GM21423 (cell line): ENCODE data around the gene MAD1L1.
"Not testable (repeated sequence)": the region's sequence is repeated elsewhere in the genome, so short reads cannot be mapped to it uniquely, and the experiment has no call there.

Experiments
- ATAC-seq: cut with Tn5 transposase; IDR thresholded peaks from one replicate; pipeline ENCODE4 v1.9.1; 2021; ENCODE audit warnings: mild to moderate bottlenecking, moderate library complexity; ENCODE audit not compliant: unreplicated experiment

The MAD1L1 gene

DNA sequence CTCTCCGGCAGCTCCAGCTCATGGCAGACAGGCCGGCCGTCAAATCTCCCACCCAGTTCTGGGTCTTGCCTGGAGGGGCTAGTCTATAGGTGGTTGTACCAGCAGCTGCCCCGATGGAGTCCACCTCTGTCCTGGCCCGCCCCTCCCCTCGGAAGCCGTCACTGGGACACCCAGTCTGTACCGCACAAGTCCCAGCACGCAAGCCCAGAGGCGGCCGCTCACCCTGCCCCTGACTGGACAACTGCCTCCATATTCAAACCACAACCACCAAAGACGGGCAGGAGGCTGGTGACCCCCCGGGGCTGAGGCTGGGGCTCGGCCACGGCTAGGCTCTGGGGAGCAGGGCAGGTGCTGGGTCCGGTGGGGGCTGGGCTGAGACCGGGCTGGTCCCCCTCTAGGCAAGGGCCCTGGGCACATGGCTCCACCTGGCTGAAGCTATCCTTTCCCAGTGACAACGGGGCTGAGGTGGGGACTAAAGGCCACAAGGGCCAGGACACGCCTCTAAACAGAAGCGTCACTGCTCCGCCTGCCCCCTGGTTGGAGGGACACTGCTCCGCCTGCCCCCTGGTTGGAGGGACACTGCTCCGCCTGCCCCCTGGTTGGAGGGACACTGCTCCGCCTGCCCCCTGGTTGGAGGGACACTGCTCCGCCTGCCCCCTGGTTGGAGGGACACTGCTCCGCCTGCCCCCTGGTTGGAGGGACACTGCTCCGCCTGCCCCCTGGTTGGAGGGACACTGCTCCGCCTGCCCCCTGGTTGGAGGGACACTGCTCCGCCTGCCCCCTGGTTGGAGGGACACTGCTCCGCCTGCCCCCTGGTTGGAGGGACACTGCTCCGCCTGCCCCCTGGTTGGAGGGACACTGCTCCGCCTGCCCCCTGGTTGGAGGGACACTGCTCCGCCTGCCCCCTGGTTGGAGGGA, 371.6 kb downstream of the MAD1L1 start:
- not testable (repeated sequence) for ATAC-seq

DNA sequence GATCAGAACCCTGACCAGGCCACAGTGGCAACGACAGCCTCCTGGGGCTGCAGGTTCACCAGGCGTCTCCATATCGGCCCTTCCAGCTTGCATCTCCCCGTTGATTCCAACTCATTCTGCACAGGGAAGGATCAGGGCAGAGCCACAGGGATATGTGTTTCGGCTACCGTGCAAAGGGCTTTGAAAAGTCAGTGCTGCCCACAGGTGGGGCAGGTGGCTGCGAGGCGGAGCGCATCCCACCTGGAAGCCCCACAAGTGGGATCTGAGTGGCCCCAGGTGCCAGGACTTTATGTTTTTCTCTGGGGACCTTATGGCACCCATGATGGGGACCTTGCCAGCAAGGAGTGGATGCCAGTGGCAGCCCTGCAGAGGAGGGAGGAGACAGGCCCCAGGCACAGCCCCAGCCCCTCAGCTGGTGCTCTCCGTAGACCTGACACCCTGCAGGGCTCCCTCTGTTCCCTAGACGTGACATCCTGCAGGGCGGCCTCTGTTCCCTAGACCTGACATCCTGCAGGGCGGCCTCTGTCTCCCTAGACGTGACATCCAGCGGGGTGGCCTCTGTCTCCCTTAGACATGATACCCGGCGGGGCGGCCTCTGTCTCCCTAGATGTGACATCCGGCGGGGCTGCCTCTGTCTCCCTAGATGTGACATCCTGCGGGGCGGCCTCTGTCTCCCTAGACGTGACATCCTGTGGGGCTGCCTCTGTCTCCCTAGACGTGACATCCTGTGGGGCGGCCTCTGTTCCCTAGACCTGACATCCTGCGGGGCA, 373.3 kb downstream of the MAD1L1 start:
- no peak for ATAC-seq

DNA sequence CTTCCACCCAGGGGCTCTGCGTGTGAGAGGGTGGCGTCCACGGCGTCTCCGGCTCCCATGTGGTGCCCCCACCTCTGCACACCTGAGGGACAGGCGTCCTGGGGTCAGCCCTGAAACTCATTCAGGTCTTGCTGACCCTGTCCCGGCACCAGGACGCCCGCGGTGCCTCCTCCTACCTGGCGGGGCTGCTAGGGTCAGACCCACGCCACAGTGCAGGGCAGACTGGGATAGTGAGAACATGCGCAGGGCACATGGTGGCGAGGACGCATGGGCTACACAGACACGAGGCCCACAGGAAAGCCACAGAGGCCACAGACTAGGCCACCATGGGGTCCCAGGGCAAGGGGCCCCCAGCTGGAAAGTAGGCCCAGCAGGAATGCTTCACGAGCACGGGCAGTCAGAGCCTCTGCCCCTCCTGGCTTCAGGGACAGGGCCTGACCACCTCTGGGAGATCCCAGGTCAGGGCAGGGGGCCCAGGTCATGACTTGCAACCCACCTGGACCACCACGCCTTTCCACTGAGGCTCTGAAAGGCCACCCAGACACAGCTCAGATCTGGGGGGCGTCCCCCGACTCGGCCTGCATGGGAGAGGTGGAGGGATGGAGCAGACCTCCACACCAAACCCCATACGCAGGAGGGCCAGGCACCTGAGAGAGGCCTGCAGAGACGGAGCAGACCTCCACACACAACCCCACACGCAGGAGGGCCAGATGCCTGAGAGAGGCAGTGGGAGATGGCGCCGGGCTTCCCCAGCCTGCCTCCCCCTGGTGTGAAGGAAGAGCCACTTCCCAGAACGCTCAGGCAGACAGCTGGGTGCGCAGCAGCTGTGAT, 374.1 kb downstream of the MAD1L1 start:
- ATAC-seq: no peak

DNA sequence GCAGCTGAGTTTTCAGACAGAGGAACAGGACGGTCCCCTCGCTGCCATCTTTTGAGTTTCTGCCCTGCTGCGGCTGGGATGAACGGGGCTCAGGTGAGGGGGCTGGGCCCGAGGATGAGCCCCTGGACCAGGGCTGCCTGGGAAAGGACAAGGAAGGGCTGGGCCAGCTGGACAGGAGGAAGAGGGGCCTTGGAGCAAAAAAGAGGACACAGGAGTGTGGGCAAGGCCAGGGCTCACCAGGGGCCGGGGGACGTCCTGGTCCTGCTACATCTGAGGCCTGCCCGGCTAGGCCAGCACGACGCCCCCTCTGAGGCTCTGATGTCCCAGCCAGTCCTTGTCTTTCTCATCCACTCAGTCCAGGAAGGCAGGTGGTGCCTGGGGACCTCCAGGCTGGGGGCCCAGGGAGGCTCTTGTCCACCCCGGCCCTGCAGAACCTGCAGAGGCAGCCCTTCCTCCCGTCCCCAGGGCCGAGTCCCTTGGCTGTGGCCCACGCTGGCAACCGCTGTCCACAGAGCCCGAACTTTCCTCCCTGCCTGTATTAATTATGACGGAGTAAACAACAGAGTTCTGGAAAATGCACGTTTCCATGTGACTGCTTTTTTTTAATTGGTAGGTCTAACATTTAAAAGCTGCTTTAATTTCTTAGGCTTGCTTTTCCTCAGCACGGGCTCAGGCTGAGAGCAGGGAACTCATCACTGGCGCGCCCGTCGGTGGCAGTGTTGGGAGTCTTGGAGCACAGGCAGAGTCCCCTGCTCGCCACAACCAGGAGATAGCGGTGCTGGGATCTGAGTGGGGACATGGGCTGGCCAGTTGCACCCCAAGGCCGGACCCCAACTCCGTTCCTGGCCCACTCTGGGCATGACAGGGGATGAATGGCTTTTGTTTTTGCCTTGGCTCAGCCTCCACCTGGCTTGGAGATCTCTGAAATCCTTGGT, 375.0 kb downstream of the MAD1L1 start:
- no peak for ATAC-seq

DNA sequence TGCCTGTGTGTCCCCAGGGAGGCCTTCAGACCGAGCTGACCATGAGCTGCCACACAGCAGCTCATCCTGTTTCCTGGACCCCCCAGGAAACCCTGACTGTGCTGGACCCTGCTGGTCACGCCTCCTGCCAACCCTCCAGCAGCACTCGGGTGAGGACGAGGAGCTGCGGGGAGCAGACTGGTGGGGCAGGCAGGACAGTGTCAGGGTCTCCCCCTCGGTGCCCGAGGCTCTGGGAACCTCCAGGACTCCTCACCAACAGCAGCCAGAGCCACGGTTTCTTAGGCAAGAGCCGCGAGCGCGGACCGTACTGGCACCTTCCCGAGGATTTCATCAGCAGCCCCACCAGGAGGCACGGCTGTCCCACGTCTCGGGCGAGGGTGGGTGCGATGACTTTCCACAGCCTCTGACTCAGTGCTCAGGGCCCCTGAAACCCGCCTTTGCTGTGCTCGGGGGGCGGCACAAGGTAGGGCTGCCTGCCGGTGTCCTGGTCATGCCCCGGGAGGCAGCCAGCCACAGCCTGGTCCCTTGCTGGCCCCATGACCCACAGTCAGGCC, 375.8 kb downstream of the MAD1L1 start:
- no peak for ATAC-seq

DNA sequence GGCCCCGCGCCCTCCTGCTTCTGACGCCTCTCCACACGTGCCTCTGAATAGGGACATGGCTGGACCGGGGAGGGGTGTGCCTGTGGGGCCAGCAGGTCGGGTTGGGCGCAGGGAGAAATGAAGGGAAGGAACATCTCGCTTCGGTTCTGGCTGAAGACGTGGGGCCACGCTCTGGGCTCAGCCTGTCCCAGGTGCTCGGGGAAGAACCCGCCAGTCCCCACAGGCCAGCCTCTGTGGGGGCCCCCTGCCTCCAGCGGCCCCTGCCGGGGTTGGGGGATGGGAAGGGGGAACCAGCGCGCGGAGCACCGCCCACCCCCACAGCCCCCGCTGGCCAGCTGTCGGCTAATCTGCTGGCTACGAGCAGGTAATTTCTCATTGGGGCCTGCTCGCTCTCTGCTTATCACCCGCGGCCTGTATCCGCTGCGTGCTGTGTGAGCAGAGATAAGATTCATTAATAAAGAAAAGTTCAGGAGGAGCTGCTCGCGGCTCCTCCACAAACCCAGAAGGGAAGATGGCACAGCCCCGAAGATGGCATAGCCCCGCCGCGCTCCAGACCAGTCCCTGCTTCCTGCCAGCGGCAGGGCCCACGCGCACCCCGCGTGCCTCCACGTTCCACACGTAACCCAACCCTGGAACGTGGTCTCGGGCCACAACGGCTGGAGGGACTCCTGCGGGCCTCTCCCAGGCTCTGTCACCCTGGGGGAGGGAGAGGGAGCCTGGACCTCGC, 376.4 kb downstream of the MAD1L1 start:
- no peak for ATAC-seq

DNA sequence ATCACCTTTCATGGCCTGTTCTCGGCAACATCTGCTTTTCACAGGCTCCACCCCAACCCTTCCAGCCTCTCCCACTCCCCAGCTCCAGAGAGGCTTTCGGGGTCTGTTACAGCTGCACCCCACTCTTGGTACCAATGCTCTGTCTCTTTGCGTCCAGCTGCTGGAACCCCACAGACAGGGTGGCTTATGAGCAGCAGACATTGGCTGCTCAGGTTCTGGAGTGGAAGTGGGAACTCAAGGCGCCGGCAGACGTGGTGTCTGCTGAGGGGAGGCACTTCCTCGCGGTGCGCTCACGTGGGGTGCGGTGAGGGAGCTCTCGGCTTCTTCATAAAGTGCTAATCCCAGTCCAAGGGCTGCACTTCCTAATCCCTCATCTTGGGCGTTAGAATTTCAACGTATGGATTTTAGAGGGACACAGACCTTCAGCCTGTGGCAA, 377.0 kb downstream of the MAD1L1 start:
- ATAC-seq: no peak

DNA sequence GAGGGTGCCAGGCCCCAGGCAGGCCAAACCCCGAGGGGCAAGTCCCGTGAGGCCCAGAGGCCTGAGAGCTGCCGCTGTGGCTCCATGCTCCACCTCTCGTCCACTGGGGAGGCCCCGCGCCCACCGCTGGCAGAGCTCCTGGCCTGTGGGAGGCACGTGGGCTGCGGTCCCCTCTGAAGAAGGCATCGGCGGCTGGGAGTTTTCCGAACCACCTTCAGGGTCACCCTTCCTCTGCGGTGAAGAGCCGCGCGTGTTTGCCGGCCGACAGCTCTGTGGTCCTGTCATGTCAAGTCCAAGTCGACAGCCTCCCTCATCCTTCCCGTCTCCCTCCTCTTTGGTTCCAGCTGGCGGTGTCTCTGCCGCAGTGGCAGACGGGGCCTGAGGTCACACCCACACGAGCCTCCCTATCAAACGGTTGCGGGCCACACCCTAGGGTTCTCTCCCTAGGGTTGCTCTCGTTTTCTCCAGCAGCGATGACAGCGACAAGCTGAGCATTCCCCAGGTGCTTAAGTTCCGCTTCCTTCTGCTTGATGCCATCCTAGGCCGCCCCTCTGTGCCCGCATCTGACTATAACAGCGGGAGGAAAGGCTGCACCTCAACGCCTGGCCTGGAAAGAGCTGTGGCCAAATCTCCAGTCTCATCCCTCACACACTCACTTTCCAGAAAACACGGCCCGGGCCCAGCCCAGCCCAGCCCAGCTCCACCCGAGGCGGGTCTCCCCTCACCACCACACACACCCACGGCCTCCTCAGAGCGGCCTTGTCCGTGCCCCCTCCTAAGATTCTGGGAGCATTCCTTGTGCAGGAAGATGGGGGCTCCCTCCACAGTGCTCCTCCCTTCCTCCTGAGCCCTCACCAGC, 377.6 kb downstream of the MAD1L1 start:
- ATAC-seq: no peak

DNA sequence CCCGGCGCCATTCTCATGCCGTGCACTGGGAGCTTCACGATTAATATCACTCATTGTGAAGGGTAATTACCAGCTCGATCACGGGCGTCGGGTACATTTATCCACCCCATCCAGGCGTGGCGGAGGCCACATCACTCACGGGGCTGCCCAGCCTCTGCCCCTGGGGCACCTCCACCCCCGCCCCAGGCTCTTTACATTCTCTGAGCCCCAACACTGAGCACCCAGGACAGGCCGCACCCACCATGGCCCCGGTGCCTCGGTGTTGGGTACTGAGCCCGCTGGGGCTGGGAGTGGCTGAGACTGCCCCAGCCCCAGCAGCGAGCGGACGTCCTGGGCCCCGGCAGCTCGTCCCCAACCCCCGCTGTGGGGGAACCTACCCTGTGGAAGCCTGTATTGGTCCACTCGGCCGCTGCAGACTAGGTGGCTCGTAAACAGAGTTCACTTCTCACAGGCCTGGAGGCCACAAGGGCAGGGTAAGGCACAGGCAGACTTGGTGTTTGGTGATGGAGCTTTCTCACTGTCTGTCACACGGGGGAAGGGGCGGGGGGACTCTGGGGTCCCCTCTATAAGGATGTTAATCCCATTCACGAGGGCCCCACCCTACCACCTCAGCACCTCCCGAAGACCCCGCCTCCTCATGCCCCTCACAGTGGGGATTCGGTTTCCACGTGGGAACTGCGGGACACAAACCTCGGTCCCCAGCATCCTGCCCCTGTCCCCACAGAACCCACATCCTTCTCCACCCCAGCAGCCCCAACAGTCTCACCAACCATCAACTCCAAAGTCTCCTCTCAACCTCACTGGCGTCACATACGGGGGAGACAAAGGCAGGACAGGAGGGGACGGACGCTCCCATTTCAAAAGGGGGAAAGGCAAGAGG, 378.5 kb downstream of the MAD1L1 start:
- no peak for ATAC-seq

DNA sequence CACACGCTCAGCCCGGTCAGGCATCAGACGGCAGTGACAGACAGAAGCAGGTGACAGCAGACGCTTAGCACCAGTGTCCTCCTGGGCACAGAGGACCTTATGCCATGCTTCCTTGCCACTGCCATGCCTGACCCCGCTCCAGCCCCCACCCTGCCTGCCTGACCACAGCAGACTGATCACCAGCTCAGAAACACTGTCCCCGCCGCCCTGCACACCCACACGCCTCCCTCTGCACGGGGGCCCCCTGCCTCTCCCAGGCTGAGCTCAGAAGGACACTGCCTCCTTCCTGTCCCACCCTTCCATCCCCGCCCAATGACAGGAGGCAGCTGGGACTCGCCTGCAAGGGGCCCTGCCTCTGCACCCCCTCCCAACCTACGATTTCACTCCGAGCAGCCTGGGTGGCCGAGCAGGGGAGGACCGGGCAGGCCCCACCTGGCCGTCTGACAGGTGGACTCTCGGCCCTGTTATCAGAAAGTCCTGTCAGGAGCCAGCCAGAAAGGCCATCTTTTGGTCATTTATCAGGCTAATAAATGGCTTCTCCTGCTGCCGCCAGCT, 379.2 kb downstream of the MAD1L1 start:
- ATAC-seq: no peak

DNA sequence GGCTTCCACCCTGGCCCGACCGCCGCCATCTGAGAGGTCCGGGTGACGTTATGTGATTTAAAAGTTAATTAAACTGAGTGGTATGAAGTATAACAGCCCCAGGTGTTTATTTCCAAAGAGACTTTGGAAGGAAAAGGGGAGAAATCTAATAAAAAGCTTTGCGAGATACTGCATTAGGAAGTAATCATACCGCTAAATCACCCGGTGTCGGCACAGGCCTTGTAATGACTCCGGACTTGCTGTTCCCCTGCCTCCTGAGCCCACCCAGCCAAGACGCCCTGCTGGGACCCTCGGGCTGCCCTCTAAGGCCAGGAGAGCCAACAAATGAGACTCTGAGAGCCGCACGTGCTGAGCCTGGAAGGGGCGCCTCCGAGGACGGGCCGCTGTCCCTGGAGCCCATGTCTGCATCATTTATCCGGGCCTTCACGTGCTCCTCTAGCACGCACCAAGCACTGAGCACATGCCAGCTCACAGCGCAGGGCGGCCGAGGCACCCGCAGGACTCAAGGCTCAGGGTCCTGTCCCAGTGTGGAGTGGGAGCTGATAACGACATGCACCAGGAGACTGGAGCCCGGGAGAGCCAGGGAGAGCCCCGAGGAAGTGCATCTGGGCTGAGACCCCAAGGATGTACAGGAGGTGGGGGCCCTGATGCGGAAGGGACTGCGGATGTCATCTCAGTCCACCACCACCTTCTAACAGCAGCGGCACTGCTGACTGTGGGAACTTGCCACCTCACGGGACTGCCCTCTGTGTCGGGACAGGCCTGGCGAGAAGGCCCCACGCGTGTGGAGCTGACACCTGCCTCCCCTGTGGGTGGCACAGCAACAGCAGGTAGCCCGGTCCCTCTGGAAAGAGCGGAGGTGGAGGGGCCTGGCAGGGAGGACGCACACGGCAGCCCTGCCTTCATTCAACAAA, 380.0 kb downstream of the MAD1L1 start:
- no peak for ATAC-seq

DNA sequence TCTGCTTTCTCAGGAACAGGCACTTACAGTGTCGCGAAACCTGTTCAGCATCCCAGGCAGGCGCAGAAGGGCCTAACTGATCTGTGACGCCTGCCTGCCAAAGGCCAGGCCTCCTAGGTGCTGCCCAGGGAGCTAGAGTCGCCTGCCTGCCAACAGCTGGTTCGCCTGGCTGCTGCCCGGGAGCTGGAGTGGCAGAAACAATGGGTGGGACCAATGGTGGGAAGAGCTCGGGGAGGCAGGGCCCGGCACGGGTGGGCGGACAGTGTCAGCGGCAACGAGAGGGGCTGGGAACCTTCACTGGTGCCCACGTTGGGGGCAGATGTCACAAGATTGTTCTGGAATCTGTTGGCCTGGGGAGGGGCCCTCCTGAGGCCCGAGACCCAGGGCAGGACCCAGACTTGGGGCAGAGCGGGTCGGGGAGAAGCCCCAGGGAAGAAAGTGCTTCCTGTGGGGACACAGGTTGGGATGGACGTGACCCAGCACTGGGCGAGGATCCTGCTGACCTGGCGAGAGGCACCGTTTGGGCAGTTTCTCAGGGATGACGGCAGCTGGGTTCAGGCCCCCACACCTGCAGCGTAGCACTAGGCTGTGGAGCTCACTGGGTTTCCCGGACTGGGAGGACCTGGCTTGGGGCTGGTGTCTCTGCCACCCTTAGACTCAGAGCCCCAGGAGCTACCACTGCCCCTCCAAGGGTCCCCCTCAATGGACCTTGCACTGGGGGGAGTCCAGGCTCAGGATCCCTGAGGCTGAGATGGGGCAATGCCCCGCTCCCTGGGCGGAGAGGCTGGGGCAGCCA, 380.8 kb downstream of the MAD1L1 start:
- no peak for ATAC-seq

DNA sequence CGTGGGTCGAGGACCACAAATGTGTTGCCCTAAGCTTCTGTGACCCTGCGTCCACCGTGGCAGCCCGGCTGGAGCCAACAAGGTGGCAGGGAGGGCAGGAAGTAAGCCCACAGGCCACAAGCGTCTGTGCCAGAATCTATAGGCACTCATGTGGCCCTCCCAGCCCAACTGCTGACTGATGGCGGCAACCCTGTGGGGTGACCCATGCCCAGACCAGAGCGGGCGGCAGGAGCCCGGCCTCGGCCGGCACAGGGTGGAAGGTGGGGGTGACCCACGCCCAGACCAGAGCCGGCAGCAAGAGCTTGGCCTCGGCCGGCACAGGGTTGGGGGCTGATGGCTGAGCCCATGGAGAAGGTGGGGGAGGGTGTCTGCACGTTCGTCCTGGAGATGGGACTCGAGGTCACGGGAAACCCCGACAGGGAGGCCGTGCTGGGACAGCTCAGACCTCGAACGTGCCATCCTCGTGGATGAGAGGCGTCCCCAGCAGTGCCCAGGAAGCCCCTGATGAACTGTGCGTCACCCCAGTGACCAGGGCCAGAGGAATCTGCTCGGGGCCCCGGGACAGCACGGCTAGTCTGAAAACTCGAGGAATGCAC, 381.7 kb downstream of the MAD1L1 start:
- no peak for ATAC-seq

DNA sequence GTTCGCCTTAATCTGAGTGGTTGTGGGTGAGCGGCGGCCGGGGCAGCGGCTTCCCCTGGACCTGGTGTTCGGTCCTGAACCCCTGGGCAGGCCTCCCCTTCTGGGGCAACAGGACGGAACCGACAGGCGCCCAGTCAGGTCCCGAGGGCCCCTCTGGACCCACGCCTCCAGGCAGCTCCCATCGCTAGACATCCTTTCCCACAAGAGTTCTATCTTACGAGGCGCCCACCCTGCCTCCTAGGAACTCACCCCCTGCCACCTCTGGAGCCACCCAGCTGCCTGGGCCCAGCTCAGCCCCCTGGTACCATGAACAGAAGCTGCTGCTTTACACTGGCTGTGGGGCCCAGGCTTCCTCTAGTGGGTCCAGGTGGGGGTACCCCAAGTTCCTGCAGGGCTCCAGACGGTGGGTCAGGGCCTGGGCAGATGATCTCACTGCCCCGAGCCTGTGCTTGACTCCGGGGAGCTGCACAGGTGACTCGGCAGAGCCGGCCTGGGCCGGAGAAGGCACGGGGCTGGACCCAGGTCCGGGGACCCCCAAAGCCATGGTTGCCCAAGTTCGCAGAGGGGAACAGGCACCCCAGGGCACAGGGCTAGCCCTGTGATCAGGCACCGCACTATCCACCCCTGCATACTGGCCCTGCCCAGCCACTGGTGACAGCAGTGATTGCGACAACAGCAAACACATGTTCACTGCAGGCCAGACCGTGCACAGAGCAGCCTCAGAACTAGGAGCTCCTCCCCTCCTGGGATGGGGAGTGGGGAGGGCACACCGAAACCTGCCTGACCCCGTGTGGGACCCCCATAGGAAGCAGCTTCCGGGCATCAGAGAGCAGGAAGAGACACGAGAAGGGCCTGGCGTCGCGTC, 382.4 kb downstream of the MAD1L1 start:
- no peak for ATAC-seq
